Cardiac fibroblast (primary cell): ENCODE data around the gene SEC14L2.

Source experiments
- DNase-seq, 2 donors: peaks; one replicate each; pipeline versions ENCODE4 v3.0.0 to v3.0.0-alpha.2; 2010; ENCODE audit warnings: low read depth in 2 of 2
- H3K4me3 ChIP-seq, 2 donors: replicated peaks in 1 of 2; 1 replicate in 1 of 2; 2 replicates in 1 of 2; pipeline ENCODE4 v1.5.1; 2011; ENCODE audit warnings: low read depth in 2 of 2, low read length in 2 of 2, mild to moderate bottlenecking in 2 of 2, moderate library complexity in 1 of 2
- TF ChIP-seq, protein P1 (sequence below): IDR thresholded peaks from one replicate; pipeline ENCODE4 v1.5.1; 2011; ENCODE audit warnings: low read depth, mild to moderate bottlenecking, low read length, inconsistent platforms

Gene SEC14L2

DNA sequence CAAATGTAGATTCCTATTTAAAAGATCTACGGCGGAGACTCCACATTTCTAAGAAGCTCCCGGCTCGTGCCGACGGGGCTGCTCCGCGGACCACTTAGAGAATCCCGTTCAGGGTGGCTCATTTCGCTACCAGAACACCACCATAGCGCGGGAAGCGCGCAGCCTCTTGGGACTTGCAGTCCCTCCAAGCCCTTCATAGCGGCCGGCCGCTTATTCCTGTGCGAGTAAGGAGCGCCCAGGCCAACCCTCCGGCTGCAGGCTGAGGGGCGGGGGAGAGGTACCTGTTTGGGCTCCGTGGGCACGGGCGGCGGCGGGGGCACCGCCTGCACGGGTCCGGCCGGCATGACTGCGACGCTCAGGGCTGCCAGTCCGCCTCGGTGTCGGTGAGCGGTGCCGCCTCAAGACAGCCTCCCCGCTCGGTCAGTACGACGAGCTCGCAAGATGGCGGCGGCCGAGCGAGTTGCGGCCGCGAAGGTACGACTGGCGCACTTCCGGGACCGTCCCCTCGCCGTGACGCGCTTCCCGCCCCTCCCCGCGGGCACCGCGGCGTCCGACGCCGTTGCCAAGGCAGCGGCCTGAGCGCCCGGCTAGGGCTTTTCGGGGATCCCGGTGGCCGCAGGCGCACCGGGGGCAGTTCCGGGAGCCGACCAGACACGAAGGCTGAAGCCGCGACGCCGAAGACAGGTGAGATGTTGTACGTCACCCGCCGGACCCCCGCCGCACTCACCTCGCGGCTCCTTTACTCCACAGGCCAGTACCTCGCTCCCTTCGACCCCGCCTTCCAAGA is 40.2 kb upstream of the SEC14L2 start, which contains the start of the genes CCDC157 and SF3A1:
CCDC157 (plus strand) TSS at position 559 of the 787 bp plus-strand sequence. CDS start 8,994 bp downstream, outside the sequence.
SF3A1 (minus strand) TSS at position 446 of the 787 bp plus-strand sequence; CDS start at position 344, 102 bp downstream.
- peak; percentile 92 to 93 for DNase-seq
- peak within 1 kb of the TSS; percentile 85 to 86 for H3K4me3 ChIP-seq
- TF ChIP-seq, protein P1, sequence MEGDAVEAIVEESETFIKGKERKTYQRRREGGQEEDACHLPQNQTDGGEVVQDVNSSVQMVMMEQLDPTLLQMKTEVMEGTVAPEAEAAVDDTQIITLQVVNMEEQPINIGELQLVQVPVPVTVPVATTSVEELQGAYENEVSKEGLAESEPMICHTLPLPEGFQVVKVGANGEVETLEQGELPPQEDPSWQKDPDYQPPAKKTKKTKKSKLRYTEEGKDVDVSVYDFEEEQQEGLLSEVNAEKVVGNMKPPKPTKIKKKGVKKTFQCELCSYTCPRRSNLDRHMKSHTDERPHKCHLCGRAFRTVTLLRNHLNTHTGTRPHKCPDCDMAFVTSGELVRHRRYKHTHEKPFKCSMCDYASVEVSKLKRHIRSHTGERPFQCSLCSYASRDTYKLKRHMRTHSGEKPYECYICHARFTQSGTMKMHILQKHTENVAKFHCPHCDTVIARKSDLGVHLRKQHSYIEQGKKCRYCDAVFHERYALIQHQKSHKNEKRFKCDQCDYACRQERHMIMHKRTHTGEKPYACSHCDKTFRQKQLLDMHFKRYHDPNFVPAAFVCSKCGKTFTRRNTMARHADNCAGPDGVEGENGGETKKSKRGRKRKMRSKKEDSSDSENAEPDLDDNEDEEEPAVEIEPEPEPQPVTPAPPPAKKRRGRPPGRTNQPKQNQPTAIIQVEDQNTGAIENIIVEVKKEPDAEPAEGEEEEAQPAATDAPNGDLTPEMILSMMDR, result no peak

DNA sequence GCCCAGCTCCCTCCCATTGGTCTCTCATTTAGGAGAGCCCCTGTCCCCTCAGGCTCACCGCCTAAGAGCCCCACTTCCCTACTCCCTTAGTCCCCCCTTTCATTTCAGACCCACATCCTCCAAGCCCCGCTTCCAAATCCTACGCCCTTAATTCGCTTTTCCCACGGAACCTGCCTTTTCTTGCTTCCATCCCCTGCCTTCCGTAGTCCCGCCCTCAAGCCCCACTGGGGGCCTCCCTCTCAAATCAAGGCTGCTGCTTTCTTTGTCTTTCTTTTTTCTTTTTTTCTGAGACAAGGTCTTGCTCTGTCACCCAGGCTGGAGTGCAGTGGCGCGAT is 39.6 kb upstream of the SEC14L2 start:
- TF ChIP-seq, protein P1, result no peak
- H3K4me3 ChIP-seq, result peak overlapping the region; percentile 85 to 86
- no peak for DNase-seq

DNA sequence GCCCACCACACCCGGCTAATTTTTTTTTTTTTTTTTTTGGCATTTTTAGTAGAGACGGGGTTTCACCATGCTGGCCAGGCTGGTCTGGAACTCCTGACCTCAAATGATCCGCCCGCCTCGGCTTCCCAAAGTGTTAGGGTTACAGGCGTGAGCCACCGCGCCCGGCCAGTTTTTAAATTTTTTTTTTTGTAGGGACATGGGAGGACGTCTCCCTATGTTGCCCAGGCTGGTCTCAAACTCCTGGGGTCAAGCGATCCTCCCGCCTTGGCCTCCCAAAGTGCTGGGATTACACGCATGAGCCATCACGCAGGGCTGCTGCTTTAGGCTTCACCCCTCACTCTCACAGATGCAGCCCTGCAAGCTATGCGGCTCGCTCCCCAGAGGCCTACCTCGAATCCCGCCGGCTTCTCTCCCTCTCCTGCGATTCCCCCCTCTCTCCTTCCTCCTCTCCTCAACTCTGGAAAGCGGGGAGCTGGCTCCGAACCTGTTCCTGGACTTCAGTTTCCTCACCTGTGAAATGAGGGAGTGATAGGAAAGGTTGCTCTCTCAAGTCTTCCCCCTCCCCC is 39.1 kb upstream of the SEC14L2 start:
- TF ChIP-seq, protein P1, result no peak
- no peak for DNase-seq
- H3K4me3 ChIP-seq, result peak overlapping the region in 1 of 2 donors; percentile 85

DNA sequence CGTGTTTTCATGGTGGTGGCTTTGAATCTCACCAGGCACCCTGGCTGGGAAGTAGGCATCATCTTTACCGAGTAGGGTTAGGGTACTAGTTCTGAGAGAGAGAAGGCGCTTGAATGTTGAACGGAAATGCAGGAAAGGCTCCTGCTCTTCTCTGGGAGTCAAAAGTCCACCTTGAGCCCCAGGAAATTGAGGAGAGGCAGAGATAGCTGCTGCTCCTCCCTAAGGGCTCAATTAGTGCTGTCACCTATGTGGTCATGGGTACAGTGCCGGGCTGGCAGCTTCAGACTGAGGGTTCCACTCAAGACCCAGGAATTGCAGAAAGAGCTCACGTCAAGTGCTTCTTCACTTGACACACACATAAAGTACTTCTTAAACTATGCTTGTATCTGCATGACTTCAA is 38.3 kb upstream of the SEC14L2 start:
- TF ChIP-seq, protein P1, result no peak
- DNase-seq, result no peak

DNA sequence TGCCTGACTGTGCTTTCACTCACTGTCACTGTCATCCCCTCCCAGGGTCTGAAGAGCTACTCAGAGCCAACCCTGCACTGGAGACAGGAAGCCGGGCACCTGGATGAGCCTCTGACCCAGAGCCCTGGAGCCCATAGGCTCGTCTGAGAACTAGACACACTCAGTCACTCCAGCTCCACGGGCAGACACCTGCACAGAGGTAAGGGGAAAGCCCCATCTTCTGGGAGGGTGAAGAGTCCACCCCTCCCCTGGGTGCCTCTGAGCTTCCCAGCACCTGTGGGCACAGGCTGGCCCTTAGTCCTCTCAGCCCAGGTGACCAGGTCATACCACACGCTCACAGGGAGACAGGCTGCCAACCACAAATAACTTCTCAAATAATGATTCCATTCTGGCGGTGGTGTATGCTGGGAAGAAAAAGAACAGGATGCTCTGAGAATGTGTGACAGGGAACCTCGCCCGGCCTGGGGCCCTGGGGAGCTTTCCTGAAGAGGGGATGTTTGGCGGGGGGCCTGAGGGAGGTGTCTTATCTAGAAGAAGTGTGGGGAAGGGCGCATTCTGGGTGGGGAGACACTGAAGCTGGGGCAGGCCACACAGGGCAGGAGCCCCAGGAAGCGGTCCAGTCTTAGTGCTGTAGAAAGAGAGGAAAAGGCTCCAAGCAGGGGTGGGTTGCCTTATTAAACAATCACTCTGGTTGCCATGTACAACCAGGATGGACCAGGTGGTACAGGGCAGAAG is 34.7 kb upstream of the SEC14L2 start:
- no peak overlapping the region for H3K4me3 ChIP-seq
- no peak for DNase-seq
- TF ChIP-seq, protein P1, result no peak

More for the DNA sequence above, 38.3 kb upstream of the SEC14L2 start:
- no peak overlapping the region for H3K4me3 ChIP-seq

DNA sequence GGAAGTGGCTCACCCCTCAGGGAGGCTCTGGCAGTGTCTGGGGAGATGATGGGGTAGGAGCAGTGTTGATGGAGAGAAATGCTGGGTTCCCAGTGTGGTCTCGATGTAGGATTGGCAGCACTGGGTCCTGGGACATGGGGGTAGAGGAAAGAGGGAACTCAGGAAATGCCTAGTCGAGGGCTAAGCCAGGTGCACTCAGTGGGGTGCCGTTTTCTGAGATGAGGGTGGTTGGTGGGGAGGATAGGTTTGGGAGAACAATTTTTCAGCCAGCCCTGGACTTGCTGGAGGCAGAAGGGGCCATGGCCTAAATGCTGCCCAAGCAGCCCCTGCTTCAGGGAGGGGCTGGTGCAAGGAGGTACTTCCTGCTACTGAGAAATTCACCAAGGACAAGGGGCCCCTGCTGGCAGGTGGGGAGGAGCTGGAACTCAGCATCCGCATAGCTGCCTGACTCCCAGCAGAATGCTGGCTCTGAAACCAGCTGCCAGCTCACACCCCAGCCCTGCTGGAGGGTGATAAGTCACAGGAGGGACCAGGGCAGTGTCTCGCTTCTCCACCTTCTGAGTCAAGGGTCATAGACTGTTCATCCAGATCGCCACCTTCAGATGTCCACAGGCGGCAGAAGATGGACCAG is 34.1 kb upstream of the SEC14L2 start:
- no peak overlapping the region for H3K4me3 ChIP-seq
- TF ChIP-seq, protein P1, result no peak
- no peak for DNase-seq
